ENCODE measurements around the gene AIFM1. TPM values are rescaled to one million over a fixed set of nuclear protein-coding genes. Genes with fewer than 3 reads are reported as not detected.

Gene AIFM1
- total RNA-seq, 1 donor from 2014 or later = 30.8 TPM

DNA sequence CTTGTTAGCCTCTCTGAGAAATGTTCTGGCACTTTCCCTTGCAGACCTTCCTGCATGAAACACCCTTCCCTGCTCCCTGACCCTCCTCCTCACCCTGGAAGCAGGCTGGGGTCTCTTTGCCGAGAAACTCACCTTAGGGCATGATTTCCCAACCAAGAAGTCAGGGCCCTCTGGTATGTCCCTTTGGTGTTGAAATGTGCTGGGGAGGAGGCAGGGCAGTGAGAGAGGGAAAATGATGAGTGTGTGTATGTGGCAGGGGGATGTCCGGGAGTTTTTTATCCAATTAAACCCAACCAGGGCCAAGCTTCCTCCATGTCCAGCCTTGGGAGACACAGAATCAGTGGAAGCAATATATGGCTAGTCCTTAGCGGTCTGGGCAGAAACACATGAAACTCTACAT lies 60.4 kb downstream of the AIFM1 start:
- H3K9me3 Mint-ChIP-seq = no peaks in the 10 kb centered on the region
- no peak for DNase-seq
- no peak for ATAC-seq (ENCODE audit: low read depth)
- H3K27ac Mint-ChIP-seq = peak overlapping the region; percentile 41
- H3K4me3 Mint-ChIP-seq = peak overlapping the region; percentile 32
- CTCF ChIA-PET = no interaction called here
- intact Hi-C loops (cut with micrococcal nuclease) = loop anchor here (5.0 kb wide), 1 partner anchor 797 kb away; the partner anchor contains the start of gene ENOX2
- H3K4me1 Mint-ChIP-seq = peaks cover 71% of the 10 kb centered on the region
- no peaks in the 10 kb centered on the region for H3K27me3 Mint-ChIP-seq
- TF ChIP-seq, protein P1, sequence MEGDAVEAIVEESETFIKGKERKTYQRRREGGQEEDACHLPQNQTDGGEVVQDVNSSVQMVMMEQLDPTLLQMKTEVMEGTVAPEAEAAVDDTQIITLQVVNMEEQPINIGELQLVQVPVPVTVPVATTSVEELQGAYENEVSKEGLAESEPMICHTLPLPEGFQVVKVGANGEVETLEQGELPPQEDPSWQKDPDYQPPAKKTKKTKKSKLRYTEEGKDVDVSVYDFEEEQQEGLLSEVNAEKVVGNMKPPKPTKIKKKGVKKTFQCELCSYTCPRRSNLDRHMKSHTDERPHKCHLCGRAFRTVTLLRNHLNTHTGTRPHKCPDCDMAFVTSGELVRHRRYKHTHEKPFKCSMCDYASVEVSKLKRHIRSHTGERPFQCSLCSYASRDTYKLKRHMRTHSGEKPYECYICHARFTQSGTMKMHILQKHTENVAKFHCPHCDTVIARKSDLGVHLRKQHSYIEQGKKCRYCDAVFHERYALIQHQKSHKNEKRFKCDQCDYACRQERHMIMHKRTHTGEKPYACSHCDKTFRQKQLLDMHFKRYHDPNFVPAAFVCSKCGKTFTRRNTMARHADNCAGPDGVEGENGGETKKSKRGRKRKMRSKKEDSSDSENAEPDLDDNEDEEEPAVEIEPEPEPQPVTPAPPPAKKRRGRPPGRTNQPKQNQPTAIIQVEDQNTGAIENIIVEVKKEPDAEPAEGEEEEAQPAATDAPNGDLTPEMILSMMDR (IDR thresholded peaks at IDR 0.05) = no peak
- peaks cover 14% of the 10 kb centered on the region for H3K36me3 Mint-ChIP-seq (ENCODE audit: low read depth)
- POLR2A ChIA-PET = no interaction called here

DNA sequence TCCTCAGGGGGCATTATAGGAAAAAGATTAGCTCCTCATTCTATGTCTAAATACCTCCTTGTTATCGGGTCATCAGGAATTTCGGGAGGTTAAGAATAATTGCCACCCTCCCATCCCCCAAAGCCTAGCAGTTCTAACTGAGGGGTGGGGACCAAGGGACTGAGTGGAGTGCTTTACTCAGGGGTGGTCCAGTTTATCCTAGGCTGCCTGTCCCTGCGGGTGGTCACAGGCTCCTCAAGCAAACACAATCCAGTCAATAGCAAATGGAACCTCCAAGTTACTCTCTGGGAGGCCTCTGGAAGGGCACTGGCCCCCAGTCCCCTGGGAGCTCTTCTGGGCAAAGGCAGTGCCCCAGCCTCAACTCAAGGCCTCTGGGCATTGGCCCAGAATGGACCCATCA lies 62.0 kb downstream of the AIFM1 start:
- Mint-ChIP-seq H3K36me3 (ENCODE audit: low read depth) (peaks cover 14% of the 10 kb centered on the region), H3K4me1 (peaks cover 73% of the 10 kb centered on the region), H3K9me3 (no peaks in the 10 kb centered on the region), H3K27me3 (no peaks in the 10 kb centered on the region), H3K4me3 (no peak overlapping the region), H3K27ac (no peak overlapping the region)
- POLR2A ChIA-PET = interaction anchor here (0.8 kb wide), 1 partner anchor 19 kb away, joined by 3 read pairs; no protein-coding TSS in a partner anchor
- intact Hi-C loops (cut with micrococcal nuclease) = no loop called here
- DNase-seq (no peak), ATAC-seq (ENCODE audit: low read depth) (no peak)
- TF ChIP-seq, protein P1 (IDR thresholded peaks at IDR 0.05) = no peak
- CTCF ChIA-PET = no interaction called here

DNA sequence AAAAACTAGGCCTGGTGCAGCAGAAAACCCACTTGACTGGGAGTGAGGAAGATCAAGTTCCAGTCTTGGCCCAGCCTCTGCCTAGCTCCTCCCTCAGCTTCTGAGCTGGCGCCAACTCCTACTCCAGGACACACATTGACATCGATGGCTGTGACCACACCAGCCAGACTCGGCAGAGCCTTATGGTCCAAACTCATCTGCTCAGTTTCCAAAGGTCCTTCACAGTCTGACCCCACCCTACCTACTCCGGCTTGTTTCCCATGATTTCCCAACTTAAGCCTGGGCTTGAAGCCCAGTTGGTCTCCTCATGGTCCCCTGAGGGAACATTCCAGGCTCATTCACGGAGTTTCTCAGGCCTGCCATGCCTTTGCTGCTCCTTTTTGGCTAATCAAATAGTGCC lies 65.5 kb downstream of the AIFM1 start:
- no peaks in the 10 kb centered on the region for H3K27me3 Mint-ChIP-seq
- no peaks in the 10 kb centered on the region for H3K9me3 Mint-ChIP-seq
- ChIA-PET CTCF (interaction anchor here (1.1 to 1.3 kb wide), 2 partner anchors 21 to 39 kb away, joined by 3 read pairs; no protein-coding TSS in a partner anchor), POLR2A (no interaction called here)
- H3K27ac Mint-ChIP-seq = peak overlapping the region; percentile 18
- H3K4me3 Mint-ChIP-seq = no peak overlapping the region
- intact Hi-C loops (cut with micrococcal nuclease) = no loop called here
- ATAC-seq (ENCODE audit: low read depth) (no peak), DNase-seq (no peak)
- TF ChIP-seq, protein P1 (IDR thresholded peaks at IDR 0.05) = no peak
- peaks cover 8% of the 10 kb centered on the region for H3K36me3 Mint-ChIP-seq (ENCODE audit: low read depth)
- H3K4me1 Mint-ChIP-seq = peaks cover 63% of the 10 kb centered on the region

GRCh38 chrX:130098210-130098552 lies 67.5 kb downstream of the AIFM1 start:
- H3K9me3 Mint-ChIP-seq = no peaks in the 10 kb centered on the region
- ChIA-PET CTCF (interaction anchor here (2.3 kb wide), 1 partner anchor 18 kb away, joined by 7 read pairs; no protein-coding TSS in a partner anchor), POLR2A (interaction anchor here (0.6 to 1.0 kb wide), 2 partner anchors 14 to 324 kb away, joined by 4 read pairs; no protein-coding TSS in a partner anchor)
- TF ChIP-seq, protein P1 (IDR thresholded peaks at IDR 0.05) = no peak
- H3K27me3 Mint-ChIP-seq = no peaks in the 10 kb centered on the region
- no peak overlapping the region for H3K27ac Mint-ChIP-seq
- H3K4me3 Mint-ChIP-seq = peak overlapping the region; percentile 28
- intact Hi-C loops (cut with micrococcal nuclease) = no loop called here
- ATAC-seq (ENCODE audit: low read depth) (no peak), DNase-seq (no peak)
- H3K4me1 Mint-ChIP-seq = peaks cover 63% of the 10 kb centered on the region
- peaks cover 3% of the 10 kb centered on the region for H3K36me3 Mint-ChIP-seq (ENCODE audit: low read depth)

DNA sequence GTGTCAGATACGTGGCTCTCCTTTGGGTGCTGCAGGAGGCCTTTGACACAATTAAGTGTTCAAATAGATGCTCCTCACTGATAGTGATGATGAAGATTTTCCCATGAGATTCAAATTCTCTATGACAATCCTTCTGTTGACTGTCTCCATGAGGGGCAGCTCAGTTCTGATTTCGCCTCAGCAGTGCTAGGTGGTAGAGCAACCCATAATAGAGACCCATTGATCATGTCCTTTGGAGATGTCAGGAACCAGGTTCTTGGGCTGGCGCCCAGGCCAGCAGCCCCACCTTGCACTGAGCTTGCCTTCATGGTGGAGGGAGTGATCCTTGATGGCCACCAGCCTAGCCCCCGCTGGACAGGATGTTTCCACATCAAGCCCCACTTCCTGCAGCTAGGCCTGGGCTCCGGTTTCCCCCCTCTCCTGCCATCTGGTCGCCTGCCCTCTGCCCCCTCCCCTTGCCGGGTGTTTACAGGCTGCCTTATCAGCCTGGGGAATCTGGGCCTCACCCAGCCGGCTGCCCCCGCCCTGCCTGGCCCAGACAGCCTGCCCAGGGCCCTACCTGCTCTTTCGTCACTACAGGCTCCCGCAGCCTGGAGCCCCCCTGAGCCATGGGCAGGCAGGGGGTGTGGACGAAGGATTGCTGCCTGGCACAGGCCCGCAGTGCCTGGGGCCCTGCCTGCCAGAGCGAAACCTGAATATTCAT lies 68.0 kb downstream of the AIFM1 start:
- ATAC-seq (ENCODE audit: low read depth) = no peak
- H3K4me1 Mint-ChIP-seq = peaks cover 62% of the 10 kb centered on the region
- no peaks in the 10 kb centered on the region for H3K27me3 Mint-ChIP-seq
- POLR2A ChIA-PET = interaction anchor here (0.6 to 1.0 kb wide), 3 partner anchors 14 to 323 kb away, joined by 4 to 5 read pairs (median 4); no protein-coding TSS in a partner anchor
- H3K36me3 Mint-ChIP-seq (ENCODE audit: low read depth) = peaks cover 3% of the 10 kb centered on the region
- CTCF ChIA-PET = interaction anchor here (2.3 kb wide), 1 partner anchor 17 kb away, joined by 7 read pairs; no protein-coding TSS in a partner anchor
- H3K27ac Mint-ChIP-seq = no peak overlapping the region
- no peak overlapping the region for H3K4me3 Mint-ChIP-seq
- intact Hi-C loops (cut with micrococcal nuclease) = no loop called here
- TF ChIP-seq, protein P1 (IDR thresholded peaks at IDR 0.05) = no peak
- DNase-seq = no peak
- H3K9me3 Mint-ChIP-seq = no peaks in the 10 kb centered on the region
